ENCODE results near the gene ACOT11.

DNA sequence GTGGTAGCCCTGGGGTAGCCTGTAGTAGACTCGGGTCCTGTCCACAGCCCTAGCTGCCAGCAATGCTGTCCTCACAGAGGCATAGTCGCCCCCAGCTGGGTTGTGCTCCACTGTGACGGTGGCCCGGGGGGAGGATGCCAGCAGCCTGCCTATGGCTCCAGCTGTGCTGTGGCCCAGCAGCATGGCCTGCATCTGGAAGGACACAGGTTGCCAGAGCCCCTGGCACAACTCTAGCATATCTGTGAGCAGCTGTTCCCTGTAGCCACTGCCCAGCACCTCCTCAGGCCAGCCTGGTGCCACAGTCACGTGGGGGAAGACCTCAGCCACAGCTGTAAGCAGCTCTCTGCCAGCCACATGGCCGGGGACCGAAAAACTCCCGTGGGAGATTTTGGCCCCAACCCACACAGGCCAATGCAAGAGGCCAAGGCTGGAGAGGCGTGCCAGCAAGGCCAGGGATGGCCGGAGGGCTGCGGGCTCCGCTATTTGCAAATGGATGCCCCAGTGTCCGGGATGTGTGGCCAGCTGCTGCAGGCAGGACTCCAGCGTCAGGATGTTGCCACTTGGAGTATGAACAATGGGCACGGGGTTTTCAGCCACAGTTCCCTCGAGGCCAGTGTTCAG, 61.4 kb downstream of the ACOT11 start:
- TF ChIP-seq, protein P1, sequence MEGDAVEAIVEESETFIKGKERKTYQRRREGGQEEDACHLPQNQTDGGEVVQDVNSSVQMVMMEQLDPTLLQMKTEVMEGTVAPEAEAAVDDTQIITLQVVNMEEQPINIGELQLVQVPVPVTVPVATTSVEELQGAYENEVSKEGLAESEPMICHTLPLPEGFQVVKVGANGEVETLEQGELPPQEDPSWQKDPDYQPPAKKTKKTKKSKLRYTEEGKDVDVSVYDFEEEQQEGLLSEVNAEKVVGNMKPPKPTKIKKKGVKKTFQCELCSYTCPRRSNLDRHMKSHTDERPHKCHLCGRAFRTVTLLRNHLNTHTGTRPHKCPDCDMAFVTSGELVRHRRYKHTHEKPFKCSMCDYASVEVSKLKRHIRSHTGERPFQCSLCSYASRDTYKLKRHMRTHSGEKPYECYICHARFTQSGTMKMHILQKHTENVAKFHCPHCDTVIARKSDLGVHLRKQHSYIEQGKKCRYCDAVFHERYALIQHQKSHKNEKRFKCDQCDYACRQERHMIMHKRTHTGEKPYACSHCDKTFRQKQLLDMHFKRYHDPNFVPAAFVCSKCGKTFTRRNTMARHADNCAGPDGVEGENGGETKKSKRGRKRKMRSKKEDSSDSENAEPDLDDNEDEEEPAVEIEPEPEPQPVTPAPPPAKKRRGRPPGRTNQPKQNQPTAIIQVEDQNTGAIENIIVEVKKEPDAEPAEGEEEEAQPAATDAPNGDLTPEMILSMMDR (IDR thresholded peaks at IDR 0.05; ENCODE audit: insufficient read depth, low read length): no peak
- no peak for TF ChIP-seq SPI1 (IDR thresholded peaks at IDR 0.05; ENCODE audit: borderline replicate concordance, low read depth)
- no peak for TF ChIP-seq POLR2AphosphoS5 (IDR thresholded peaks at IDR 0.05; ENCODE audit: low read depth)
- no peak for TF ChIP-seq GABPA (IDR thresholded peaks at IDR 0.05; ENCODE audit: low read depth)

Measured in HL-60 (cell line).